Amygdala (tissue), 56 donors: ENCODE measurements around the gene PLEKHM3.
A peak's percentile ranks its signal among the peaks of the same experiment; 100 is the strongest.
"Not testable (repeated sequence)": the region's sequence is repeated elsewhere in the genome, so short reads cannot be mapped to it uniquely, and the experiment has no call there.

Source experiments
- DNase-seq, 56 donors: peaks; one replicate each; lab custom pipeline; 2025; lab: John Stamatoyannopoulos, UW

PLEKHM3 gene

DNA sequence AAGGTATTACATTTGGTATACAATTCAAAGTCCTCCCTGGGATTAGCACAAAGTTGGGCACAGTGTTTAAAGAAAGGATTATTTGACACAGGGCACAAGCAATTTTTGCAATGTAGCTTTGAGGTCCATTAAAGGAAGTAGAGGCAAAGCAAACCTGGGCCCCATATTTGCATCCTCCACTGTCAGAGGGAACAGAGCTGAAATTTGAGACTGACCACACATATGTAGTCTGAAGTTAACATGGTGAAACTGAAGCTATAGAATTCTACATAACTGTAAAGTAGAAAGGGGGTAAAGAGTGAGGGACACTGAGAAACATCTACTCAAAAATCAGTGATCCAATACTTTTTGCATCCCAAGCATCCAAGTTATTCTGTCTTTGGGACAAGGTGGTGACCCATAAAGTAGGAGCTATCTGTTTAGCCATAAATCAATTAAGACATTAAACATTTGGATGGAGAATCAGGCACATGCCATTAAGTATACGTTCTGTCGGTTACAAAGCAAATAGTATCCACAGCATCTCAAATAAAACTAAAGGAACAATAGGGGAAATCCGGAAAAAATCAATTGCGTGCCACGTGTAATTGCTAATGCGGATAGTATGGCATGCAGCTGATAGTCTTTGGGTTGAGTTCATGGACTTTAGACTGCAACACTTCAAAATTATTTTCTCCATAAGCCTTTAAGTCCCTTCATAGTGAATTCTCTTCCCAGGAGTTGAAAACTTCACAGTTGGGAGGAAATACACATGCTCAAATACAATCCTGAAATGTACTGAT, 72.6 kb downstream of the PLEKHM3 start:
- no peak for DNase-seq

GRCh38 chr2:207951734-207952470, 73.4 kb downstream of the PLEKHM3 start:
- no peak for DNase-seq

- DNase-seq, result no peak
These were observed 74.6 kb downstream of the PLEKHM3 start for GRCh38 chr2:207950761-207951114.

- DNase-seq, result no peak
These were observed 75.1 kb downstream of the PLEKHM3 start for GRCh38 chr2:207950063-207950760.

DNA sequence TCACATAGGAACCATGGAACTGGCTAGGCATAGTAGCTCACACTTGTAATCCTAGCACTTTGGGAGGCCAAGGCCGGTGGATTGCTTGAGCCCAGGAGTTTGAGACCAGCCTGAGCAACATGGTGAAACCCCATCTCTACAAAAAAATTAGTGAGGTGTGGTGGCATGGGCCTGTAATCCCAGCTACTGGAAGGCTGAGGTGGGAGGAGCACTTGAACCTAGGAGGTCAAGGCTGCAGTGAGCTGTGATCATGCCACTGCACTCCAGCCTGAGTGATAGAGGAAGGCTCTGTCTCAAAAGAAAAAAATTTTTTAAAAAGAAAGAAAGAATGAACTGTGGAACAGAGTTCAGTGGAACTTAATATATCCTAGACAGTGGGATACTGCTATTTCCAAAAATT, 76.1 kb downstream of the PLEKHM3 start:
- not testable (repeated sequence) for DNase-seq

GRCh38 chr2:207944979-207945600, 80.2 kb downstream of the PLEKHM3 start:
- DNase-seq, result no peak

DNA sequence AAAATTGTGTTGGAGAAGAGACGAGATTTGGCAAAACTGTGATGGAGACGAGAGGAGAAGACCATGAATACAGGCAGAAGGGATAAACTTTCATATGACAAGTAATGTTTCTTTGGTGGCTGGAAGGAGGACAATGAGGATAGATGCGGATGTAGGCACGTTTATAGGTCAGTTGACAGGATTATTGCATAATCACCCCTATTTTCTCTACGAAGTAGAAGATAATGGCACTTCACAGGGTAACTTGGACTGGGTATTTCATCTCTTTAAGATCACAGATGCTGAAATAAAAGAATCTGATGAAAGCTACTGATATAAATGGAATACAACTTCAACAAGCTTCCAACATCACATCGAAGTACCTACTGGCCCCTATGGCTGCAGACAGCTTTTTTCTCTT, 81.0 kb downstream of the PLEKHM3 start:
- no peak for DNase-seq

DNA sequence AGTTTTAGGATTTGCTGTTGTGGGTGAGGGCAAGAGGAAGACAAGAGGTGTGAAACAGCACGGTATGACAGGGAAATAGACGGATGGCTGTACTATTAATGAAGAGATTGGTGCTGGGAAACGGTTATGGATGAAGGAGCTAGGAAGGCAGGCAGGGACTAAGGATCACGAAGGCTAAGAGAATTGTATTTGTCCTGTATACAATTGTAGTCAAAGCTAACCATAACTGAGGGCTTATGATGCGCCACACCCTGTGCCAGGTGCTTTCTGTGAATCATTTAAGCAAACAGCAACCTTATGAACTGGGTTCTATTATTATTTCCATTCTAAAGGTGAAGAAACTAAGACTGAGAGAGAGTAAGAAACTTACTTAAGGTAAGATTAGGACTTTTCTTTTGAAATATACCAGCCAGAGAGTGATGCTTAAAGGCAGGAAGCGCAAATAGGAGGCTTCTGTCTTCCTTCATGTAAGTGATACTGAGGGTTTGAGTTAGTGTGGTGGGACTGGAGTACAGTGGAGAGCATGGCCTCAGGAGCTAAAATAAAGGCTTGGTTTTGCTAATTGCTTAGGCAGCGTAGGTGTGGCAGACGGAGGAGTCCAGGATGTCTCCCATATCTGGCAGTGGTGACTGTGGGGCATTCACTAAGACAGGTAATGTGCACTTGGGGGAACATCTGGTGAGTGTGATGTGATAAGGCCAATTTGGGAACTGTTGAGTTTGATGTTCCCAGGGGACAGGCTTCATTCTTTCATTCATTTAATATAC, 85.8 kb downstream of the PLEKHM3 start:
- no peak for DNase-seq

GRCh38 chr2:207938886-207939285, 86.4 kb downstream of the PLEKHM3 start:
- no peak for DNase-seq

- DNase-seq, result no peak
These were observed 86.9 kb downstream of the PLEKHM3 start for GRCh38 chr2:207938415-207938814.

GRCh38 chr2:207937823-207938222, 87.5 kb downstream of the PLEKHM3 start:
- DNase-seq, result no peak

- DNase-seq, result no peak
These were observed 88.1 kb downstream of the PLEKHM3 start for GRCh38 chr2:207937253-207937652.

DNA sequence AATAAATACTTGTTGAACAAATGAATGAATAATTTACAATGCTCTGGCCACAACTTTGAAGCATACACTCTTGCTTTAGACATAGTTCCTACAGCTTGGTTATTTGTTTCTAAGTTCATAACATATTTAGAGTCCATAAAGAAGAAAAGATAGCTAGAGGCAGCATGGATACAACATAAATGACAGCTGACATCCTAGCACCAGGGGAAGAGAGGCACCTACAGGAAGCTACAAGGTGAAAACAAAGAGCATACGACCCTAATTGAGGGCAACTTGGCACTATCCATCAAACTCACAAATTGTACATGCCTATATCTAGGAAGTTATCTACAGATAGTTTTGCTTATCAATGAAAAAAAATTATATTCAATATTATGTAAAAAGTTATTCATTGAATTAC, 88.9 kb downstream of the PLEKHM3 start:
- no peak for DNase-seq

- DNase-seq, result no peak
These were observed 89.3 kb downstream of the PLEKHM3 start for GRCh38 chr2:207935991-207936370.

DNA sequence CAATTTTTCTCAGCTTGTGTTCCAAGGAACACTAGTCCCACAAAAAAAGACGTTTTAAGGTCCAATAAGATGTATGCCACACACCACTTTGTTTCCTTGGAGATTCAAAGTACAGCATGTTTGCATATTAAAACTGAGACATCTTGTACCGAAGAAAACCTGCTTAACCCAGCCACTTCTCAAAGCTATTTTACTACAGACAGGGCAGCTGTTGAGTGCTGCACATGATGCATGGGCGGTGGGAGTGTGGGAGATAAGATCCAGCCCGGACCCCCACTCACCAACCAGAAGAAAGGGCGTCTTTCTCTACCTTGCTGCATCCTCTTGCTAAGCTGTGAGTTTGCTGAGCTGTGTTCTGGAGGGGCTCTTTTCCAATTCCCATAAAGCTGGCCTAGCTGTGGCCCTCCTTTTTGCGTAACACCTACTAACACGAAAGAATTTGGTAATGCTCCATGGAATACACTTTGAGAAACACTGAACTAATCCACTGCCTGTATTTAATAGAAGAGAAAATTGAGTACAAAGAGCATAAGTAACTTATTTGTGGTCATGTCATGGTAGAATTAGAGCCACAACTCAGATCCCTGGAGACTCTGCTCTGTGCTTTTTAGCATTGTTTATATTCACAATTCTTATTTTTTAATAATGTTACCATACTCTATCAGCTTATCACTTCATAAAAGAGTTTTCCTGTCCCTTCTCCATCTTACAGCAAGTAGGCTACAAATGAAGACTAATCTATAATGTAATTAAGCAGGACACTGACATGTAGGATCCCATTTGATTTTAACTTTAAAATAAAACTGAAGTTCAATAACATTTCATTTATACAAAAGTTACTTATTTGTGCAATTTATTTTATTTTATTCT, 90.0 kb downstream of the PLEKHM3 start:
- no peak for DNase-seq

DNA sequence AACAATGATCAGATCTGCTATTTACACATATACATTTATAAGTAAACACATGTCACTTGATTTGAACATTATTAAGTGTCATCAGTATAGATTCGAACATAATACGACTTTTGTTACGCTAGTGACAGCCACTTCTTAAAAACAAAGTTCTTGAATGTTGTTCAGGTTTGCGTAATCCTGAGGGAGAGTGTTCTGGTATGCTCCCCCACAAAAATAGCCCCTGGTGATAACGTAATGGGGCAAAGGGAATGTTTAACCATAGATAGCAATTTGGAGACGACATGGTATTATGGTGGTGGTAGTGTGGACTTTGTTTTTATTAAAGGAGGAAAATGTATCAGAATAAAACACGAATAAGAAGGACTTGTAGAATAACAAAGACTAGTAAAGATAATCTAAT, 90.6 kb downstream of the PLEKHM3 start:
- DNase-seq, result no peak

- DNase-seq, result peak in 8 of 56 donors; percentile 1 to 18 (median 10)
These were observed 91.8 kb downstream of the PLEKHM3 start for GRCh38 chr2:207933396-207934065.

GRCh38 chr2:207932106-207932505, 93.2 kb downstream of the PLEKHM3 start:
- DNase-seq, result no peak

DNA sequence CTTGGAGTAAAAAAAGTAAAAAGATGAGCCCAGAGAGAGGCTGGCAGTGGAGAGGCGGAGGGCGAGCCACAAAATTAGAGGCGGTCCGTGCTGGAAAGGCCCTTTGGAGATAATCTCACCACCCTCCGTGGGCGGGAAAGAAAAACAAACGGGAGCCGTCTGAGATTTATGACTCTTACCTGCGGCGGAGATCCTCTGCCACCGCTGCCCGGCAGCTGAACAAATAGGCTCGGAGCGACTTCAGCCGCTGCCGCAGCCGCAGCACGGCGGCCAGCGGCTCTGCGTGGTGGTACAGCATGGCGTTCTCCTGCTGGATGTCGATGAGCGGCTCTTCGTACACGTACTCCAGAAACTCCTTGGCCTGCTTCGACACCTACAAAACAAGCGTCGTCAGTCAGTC, 94.6 kb downstream of the PLEKHM3 start:
- DNase-seq, result no peak
